H9 (cell line): Measurements from ENCODE around the gene OR13C3. TPM values are rescaled to one million over a fixed set of nuclear protein-coding genes. Genes with fewer than 3 reads are reported as not detected.

Experiments used
- DNase-seq: peaks from one replicate; pipeline ENCODE4 v3.0.0-alpha.2; 2017
- H2AFZ ChIP-seq: one replicate; pipeline ENCODE4 v1.6.1; 2013; ENCODE audit warnings: mild to moderate bottlenecking, low read length, control low read depth, moderate library complexity
- H2AK5ac ChIP-seq: 2 replicates; pipeline ENCODE4 v1.6.1; 2013; ENCODE audit warnings: low read length, control low read depth, mixed read lengths; ENCODE audit not compliant: insufficient read length
- H2BK120ac ChIP-seq: one replicate; pipeline ENCODE4 v1.6.1; 2013; ENCODE audit warnings: low read depth, mild to moderate bottlenecking, low read length, control low read depth, inconsistent platforms; ENCODE audit not compliant: poor library complexity, severe bottlenecking
- H2BK12ac ChIP-seq: 2 replicates; pipeline ENCODE4 v1.6.1; 2013; ENCODE audit warnings: low read length, control low read depth, mixed read lengths, low read depth; ENCODE audit not compliant: insufficient read length
- H2BK15ac ChIP-seq: 2 replicates; pipeline ENCODE4 v1.6.1; 2013; ENCODE audit warnings: low read depth, low read length, control low read depth
- H2BK20ac ChIP-seq: one replicate; pipeline ENCODE4 v1.6.1; 2013; ENCODE audit warnings: low read depth, mild to moderate bottlenecking, low read length, control low read depth, inconsistent platforms; ENCODE audit not compliant: poor library complexity, severe bottlenecking
- H2BK5ac ChIP-seq: 2 replicates; pipeline ENCODE4 v1.6.1; 2013; ENCODE audit warnings: low read length, control low read depth, mixed read lengths; ENCODE audit not compliant: insufficient read length
- H3K14ac ChIP-seq: 2 replicates; pipeline ENCODE4 v1.6.1; 2013; ENCODE audit warnings: low read length, control low read depth; ENCODE audit not compliant: insufficient read depth
- H3K18ac ChIP-seq: 2 replicates; pipeline ENCODE4 v1.6.1; 2013; ENCODE audit warnings: low read depth, mild to moderate bottlenecking, mixed read lengths, low read length, control low read depth; ENCODE audit not compliant: insufficient read length
- H3K23ac ChIP-seq: 2 replicates; pipeline ENCODE4 v1.6.1; 2013; ENCODE audit warnings: low read length, control low read depth, mixed read lengths, low read depth; ENCODE audit not compliant: insufficient read length
- H3K23me2 ChIP-seq: 2 replicates; pipeline ENCODE4 v1.6.1; 2013; ENCODE audit warnings: low read depth, mild to moderate bottlenecking, mixed read lengths, low read length, control low read depth; ENCODE audit not compliant: insufficient read length, poor library complexity, severe bottlenecking
- H3K27ac ChIP-seq: 2 replicates; pipeline ENCODE4 v1.5.1; 2013; ENCODE audit warnings: low read length, control low read depth, mixed read lengths, low read depth; ENCODE audit not compliant: insufficient read length
- H3K27me3 ChIP-seq: 2 replicates; pipeline ENCODE4 v1.6.1; 2013; ENCODE audit warnings: low read length, control low read depth, inconsistent platforms; ENCODE audit not compliant: insufficient read depth
- H3K4ac ChIP-seq: 2 replicates; pipeline ENCODE4 v1.6.1; 2013; ENCODE audit warnings: low read depth, mild to moderate bottlenecking, control low read depth, inconsistent platforms, low read length, moderate library complexity
- H3K4me1 ChIP-seq: 2 replicates; pipeline ENCODE4 v1.6.1; 2013; ENCODE audit warnings: low read length, control low read depth, inconsistent platforms; ENCODE audit not compliant: insufficient read depth
- H3K4me2 ChIP-seq: 2 replicates; pipeline ENCODE4 v1.6.1; 2013; ENCODE audit warnings: low read length, control low read depth, mixed read lengths; ENCODE audit not compliant: insufficient read length, insufficient read depth
- H3K56ac ChIP-seq: 2 replicates; pipeline ENCODE4 v1.6.1; 2013; ENCODE audit warnings: low read depth, mild to moderate bottlenecking, mixed read lengths, low read length, control low read depth; ENCODE audit not compliant: insufficient read length
- H3K79me1 ChIP-seq: 2 replicates; pipeline ENCODE4 v1.6.1; 2013; ENCODE audit warnings: low read depth, mild to moderate bottlenecking, moderate library complexity, low read length, control low read depth, inconsistent platforms; ENCODE audit not compliant: insufficient read depth, poor library complexity, severe bottlenecking
- H3K79me2 ChIP-seq: 2 replicates; pipeline ENCODE4 v1.6.1; 2013; ENCODE audit warnings: low read length, control low read depth, inconsistent platforms; ENCODE audit not compliant: insufficient read depth
- H3K9ac ChIP-seq: 2 replicates; pipeline ENCODE4 v1.6.1; 2013; ENCODE audit warnings: low read length, control low read depth, mixed read lengths; ENCODE audit not compliant: insufficient read length; ENCODE audit errors: extremely low read depth
- H3K9me3 ChIP-seq: one replicate; pipeline ENCODE4 v1.6.1; 2013; ENCODE audit warnings: low read depth, low read length, inconsistent platforms; ENCODE audit not compliant: control insufficient read depth
- H3T11ph ChIP-seq: one replicate; pipeline ENCODE4 v1.6.1; 2013; ENCODE audit warnings: mild to moderate bottlenecking, low read length, control low read depth, inconsistent platforms
- H4K20me1 ChIP-seq: one replicate; pipeline ENCODE4 v1.6.1; 2013; ENCODE audit not compliant: control insufficient read depth, insufficient read length, insufficient read depth
- H4K5ac ChIP-seq: 2 replicates; pipeline ENCODE4 v1.6.1; 2013; ENCODE audit warnings: low read depth, mild to moderate bottlenecking, mixed read lengths, low read length, control low read depth; ENCODE audit not compliant: insufficient read length
- H4K8ac ChIP-seq: replicated peaks from 2 replicates; pipeline ENCODE4 v1.6.1; 2013; ENCODE audit warnings: low read length, control low read depth, mixed read lengths, low read depth; ENCODE audit not compliant: insufficient read length
- H4K91ac ChIP-seq: 2 replicates; pipeline ENCODE4 v1.6.1; 2013; ENCODE audit warnings: low read depth, mild to moderate bottlenecking, moderate library complexity, mixed read lengths, low read length, control low read depth; ENCODE audit not compliant: insufficient read length
- H3K27ac Mint-ChIP-seq, 3 experiments: 2 replicates in 2 of 3; 3 replicates in 1 of 3; pipeline ENCODE4 v1.8.0; 2020 to 2021; ENCODE audit warnings: mixed read lengths in 3 of 3, mild to moderate bottlenecking in 1 of 3, moderate library complexity in 1 of 3
- H3K27me3 Mint-ChIP-seq: 2 replicates; pipeline ENCODE4 v1.8.0; 2021; ENCODE audit warnings: low read depth, mild to moderate bottlenecking, moderate library complexity, mixed read lengths
- H3K36me3 Mint-ChIP-seq, 3 experiments: 2 replicates in 2 of 3; 3 replicates in 1 of 3; pipeline ENCODE4 v1.8.0; 2020 to 2021; ENCODE audit warnings: low read depth in 3 of 3, mixed read lengths in 3 of 3; ENCODE audit not compliant: insufficient read depth in 1 of 3
- H3K4me1 Mint-ChIP-seq, 2 experiments: 2 replicates each; pipeline ENCODE4 v1.8.0; 2020; ENCODE audit warnings: mixed read lengths in 2 of 2
- H3K4me3 Mint-ChIP-seq, 2 experiments: 2 replicates in 1 of 2; 3 replicates in 1 of 2; pipeline ENCODE4 v1.8.0; 2020 to 2021; ENCODE audit warnings: mild to moderate bottlenecking in 2 of 2, mixed read lengths in 2 of 2, moderate library complexity in 1 of 2
- H3K9me3 Mint-ChIP-seq, 2 experiments: 2 replicates in 1 of 2; 3 replicates in 1 of 2; pipeline ENCODE4 v1.8.0; 2020; ENCODE audit warnings: mild to moderate bottlenecking in 2 of 2, mixed read lengths in 2 of 2, moderate library complexity in 1 of 2
- WGBS: extraction: QIAGEN DNeasy Blood & Tissue Kit; methylation state at CpG from one replicate; pipeline ENCODE4 v1.1.7; 2013; ENCODE audit warnings: missing lambda C conversion rate, low lambda C conversion rate, mixed read lengths; ENCODE audit not compliant: insufficient read length; ENCODE audit errors: extremely low coverage; 5-methylcytosine and 5-hydroxymethylcytosine counted together
- total RNA-seq: library from RNA; stranded (reverse); gene quantifications from 2 replicates; pipeline ENCODE4 v1.2.1, GENCODE V29; 2021
- TF ChIP-seq, protein P1 (sequence below): fragments of 200-600 bp; sonication (generic); conservative IDR thresholded peaks from 3 replicates; pipeline ENCODE4 v1.8.0; 2021; ENCODE audit warnings: antibody characterized with exemption, mild to moderate bottlenecking

OR13C3 gene
- total RNA-seq, 1 experiment from 2014 or later, result not detected

DNA sequence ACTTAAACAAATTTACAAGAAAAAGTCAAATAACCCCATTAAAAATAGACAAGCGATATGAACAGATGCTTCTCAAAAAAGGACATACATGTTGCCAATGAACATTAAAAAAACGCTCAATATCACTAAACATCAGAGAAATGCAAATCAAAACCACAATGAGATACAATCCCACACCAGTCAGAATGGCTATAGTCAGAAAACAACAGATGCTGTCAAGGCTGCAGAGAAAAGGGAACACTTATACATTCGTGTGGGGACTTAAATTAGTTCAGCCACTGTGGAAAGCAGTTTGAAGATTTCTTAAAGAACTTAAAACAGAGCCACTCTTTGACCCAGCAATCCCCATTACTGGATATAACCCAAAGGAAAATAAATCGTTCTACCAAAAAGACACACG is 21.8 kb downstream of the OR13C3 start:
- H3K27ac Mint-ChIP-seq, result no peak overlapping the region
- Histone ChIP-seq H2AK5ac (no peak overlapping the region), H3T11ph (no peak overlapping the region), H2BK12ac (no peak overlapping the region), H2BK20ac (no peak overlapping the region), H3K79me2 (no peaks in the 10 kb centered on the region), H3K23ac (no peak overlapping the region), H3K56ac (no peak overlapping the region), H2AFZ (no peak overlapping the region), H2BK15ac (no peak overlapping the region), H3K9ac (no peak overlapping the region), H3K14ac (no peak overlapping the region), H3K4me2 (no peak overlapping the region), H3K4ac (no peak overlapping the region), H3K79me1 (no peaks in the 10 kb centered on the region), H2BK120ac (no peak overlapping the region), H3K4me1 (no peaks in the 10 kb centered on the region), H3K23me2 (no peaks in the 10 kb centered on the region), H4K20me1 (no peaks in the 10 kb centered on the region), H4K91ac (no peak overlapping the region), H3K18ac (no peak overlapping the region), H3K27me3 (no peaks in the 10 kb centered on the region), H3K9me3 (no peaks in the 10 kb centered on the region), H4K8ac (no peak overlapping the region), H2BK5ac (no peak overlapping the region), H4K5ac (no peak overlapping the region), H3K27ac (no peak overlapping the region)
- no peaks in the 10 kb centered on the region for H3K9me3 Mint-ChIP-seq
- TF ChIP-seq, protein P1, sequence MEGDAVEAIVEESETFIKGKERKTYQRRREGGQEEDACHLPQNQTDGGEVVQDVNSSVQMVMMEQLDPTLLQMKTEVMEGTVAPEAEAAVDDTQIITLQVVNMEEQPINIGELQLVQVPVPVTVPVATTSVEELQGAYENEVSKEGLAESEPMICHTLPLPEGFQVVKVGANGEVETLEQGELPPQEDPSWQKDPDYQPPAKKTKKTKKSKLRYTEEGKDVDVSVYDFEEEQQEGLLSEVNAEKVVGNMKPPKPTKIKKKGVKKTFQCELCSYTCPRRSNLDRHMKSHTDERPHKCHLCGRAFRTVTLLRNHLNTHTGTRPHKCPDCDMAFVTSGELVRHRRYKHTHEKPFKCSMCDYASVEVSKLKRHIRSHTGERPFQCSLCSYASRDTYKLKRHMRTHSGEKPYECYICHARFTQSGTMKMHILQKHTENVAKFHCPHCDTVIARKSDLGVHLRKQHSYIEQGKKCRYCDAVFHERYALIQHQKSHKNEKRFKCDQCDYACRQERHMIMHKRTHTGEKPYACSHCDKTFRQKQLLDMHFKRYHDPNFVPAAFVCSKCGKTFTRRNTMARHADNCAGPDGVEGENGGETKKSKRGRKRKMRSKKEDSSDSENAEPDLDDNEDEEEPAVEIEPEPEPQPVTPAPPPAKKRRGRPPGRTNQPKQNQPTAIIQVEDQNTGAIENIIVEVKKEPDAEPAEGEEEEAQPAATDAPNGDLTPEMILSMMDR, result no peak
- WGBS, result no CpG with 5 or more reads among the region's 5 CpGs
- no peaks in the 10 kb centered on the region for H3K27me3 Mint-ChIP-seq
- H3K4me1 Mint-ChIP-seq, result no peaks in the 10 kb centered on the region
- no peak overlapping the region for H3K4me3 Mint-ChIP-seq
- DNase-seq, result no peak
- no peaks in the 10 kb centered on the region for H3K36me3 Mint-ChIP-seq
